ENCODE results near the gene MAGI1.

Gene MAGI1

DNA sequence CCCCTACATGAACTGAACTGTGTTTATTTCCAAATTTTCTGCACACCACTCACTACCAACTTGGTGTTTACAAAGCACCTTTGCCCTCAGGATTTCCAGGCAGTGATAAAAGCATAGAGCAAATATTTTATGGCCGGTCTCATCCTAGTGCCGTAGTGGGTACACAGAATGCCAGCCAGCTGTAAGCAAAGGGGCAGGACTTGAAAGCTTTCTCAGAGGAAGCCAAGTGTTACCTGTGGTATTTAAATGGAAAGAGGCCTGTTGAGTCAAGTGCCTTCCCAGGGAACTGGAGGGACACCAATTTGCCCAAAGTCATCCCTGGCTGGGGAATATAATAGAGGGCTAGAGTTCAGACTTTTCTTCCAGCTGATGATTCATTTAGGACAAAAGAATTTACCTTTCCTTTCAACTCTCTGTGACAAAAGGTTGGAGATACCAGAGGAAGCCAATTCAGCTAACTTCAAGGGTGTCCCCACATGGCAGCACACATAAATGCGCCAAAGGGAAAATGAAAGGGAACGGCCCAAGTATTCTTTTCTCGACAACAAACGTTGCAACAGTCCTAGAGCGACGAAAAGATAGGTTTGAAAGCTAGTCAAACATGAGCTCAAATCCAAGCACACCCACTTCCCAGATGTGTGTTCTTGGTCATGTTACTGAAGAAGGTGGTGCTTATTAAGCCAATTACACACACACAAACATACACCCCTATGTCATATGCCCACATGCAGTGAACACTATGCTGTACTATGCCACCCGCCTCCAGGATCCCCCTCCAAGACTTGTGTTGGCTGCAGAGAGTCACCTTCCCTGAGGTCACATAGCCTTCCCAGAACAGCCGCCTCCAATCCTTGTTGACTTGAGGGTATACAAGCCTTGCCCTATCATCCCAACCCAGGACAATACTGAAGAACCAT lies 27.7 kb downstream of the MAGI1 start:
- peak; percentile 21 for DNase-seq

DNA sequence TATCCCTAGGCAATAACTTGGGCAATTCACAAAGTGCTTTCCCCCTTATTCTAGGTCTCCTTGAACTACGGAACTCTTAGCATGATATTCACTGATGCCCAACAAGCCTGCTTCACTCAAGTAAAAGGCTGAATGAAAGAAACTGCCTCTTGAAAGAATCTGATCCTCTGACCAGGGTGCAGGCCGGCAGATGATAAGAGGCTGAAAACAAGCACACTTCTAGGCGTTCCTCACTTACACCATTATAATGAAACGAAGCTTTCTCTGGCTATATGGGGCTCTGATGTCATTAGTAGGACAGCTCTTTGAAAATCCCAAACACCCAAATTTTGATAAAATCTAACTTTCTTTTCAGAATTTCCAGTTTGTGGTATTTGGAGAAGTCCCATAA lies 28.4 kb downstream of the MAGI1 start:
- DNase-seq: no peak

DNA sequence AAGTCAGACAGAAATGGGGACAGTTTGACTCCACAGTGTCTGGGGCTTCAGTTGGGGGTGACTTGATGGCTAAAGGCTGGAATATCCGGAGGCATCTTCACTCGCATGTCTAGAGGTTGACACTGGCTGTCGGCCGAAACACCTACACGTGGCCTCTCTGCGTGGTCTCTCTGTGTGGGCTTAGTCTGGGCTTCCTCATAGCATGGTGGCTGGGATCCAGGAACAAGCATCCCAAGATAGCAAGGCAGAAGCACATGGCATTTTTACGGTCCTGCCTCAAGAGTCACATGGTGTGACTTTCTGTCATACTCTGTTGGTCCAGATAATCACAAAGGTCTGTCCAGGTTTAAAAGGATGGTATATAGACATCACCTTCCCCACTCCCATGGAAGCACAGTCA lies 34.5 kb downstream of the MAGI1 start:
- no peak for DNase-seq

DNA sequence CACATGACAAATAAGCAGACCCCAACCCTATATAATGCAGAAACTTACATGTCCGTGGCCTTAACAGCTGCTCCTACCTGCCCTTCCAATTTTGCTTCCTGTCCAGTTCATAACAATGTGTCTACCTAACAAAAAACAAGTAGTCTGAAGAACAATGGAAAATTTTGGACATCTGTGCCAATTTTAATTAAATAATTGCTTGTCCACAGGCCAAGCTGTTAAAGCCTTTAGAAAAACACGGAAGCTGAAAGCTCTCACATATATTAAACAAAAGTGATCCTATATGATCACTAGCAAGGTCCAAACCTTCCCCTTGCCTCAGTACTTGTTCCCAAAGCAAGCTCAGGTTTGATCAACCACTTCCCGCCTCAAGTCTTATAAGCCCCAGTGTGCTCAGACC lies 37.1 kb downstream of the MAGI1 start:
- no peak for DNase-seq

DNA sequence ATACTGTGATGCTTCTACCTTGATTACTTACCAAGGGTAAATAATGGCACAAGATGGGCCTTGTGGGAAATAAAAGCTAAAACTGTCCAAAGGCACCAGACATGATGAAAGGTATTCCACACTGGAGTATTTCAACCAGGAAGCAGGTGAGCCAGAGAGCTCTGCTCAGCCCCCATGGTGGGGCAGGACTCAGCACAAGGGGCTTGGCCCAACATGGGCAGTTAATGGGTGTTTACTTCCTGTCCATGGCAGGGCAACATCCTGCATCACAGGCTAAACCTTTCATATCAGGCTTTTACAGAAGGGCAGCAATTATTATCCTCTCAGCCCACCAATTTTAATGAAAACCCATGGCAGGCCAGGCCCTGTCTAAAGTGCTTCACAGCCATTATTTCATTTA lies 38.2 kb downstream of the MAGI1 start:
- DNase-seq: no peak

DNA sequence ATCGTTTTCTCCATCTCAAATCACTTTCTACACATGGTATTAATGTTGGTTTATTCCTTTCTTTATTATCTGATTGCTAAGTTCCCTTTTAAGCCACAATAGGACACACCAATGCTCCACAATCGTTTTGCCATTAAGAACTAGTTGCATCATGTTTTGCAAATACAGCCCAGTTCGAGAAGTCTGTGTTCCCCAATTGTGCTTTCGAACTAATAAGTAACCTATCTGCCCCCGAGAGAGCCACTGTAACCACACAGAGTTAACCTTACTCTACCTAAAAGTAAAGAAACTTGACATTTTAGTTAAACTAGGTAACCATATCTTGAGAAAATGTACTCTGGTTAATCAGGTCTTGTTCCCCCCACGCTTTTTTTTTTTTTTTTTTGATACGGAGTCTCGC lies 39.1 kb downstream of the MAGI1 start:
- no peak for DNase-seq

DNA sequence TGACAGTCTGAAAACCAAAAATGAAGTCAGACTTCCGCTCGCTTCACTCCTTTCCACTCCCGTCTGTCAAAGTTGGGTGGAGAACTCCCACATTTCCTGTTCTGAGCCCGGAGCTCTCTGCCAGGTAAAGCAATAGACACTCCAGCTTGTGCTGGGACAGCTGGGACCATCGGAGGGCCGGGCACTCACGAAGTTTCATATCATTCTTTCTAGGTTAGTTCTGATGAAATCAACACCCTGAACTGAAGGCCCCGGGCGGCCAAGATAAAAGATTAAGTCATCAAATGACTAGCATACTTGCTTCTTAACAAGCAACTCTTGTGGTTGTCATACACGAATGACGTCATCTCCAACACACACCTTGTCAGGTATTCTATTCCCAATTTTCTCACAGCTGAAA lies 42.1 kb downstream of the MAGI1 start:
- peak; percentile 85 for DNase-seq

DNA sequence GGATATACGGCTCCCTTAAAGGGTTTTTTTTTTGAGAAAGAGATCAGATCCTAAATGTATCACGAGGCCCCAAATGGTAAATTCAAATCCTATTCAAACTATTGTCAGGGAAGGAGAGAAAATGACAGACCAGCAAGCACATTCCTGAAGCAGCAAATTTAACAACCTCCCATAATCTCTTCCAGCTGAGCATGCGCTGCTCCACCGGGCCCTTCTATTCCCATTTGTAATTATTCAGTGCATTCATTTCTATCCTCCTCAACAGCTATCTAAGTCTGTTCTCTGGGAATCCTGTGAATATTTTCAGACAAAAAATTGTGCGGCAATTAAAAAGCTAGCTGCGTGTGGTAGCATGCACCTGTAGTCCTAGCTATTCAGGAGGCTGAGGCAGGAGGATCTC lies 43.2 kb downstream of the MAGI1 start:
- DNase-seq: no peak

DNA sequence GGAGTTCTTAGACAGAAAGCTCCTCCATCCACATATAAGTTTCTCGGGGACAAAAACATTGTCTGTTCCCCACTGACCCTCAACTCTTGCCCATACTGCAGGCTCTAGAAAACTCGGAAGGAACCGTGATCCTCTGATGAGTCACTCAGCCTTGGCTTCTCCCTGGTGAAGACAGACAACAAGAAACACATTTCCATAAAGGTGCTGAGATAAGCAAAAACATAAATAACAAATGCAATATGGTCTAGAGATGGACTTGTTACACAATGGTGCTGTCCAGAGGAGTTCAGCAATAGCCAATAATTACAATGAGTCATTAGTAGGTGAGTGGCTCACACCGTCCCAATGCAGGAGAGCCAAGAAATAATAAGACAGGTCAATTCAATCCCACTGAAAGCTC lies 43.7 kb downstream of the MAGI1 start:
- DNase-seq: peak; percentile 31

DNA sequence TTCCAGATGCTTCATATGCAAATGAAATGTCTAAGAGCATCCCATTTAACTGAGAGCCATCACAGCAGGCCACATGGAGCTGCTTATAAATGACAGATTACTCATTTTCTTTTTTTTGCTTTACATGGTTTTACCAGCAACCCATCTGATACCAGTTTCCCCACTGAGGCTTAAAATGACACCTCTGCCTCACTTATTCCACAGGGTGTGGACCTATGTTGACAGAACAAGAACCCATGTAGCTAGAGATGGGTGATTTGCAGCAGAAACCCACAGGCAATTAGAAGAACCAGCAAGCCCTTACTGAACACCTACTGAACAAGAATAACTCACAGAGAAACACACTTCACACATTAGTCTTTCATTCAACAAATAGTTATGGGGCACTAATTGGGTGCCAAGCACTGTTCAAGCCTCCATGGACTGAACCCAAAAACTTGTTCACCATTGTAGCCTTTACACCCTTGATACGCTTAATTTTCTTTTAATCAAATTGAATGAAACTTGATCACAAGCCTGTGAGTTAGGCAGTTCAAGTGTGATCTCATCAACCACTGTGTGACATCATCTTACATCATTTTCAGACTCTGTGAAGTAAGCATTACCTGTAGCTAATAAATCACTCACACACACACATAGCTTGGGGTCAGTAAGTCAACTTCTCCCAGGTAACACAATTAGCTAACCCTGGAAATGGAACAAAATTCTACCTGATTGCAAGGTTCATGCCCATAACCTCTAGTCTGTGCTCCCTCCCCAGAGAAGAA lies 45.4 kb downstream of the MAGI1 start:
- no peak for DNase-seq

DNA sequence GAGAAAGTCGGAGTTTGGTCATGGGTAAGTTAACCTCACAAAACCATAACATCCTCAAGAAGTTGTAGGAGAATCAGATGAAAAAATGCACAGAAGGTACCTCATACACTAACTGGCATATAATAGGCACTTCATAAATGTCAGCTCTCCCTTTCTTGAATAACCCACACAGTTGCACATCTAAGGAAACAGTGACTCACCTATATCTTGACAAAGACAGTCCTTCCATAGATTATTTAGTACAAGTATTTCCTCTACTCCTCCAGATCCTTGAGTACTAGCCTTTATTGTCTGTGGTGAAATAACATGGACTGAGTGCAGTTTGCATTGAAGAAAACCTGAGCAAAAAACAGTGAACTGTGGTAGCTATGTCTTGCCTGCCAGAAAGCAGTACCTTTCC lies 46.6 kb downstream of the MAGI1 start:
- peak; percentile 49 for DNase-seq

DNA sequence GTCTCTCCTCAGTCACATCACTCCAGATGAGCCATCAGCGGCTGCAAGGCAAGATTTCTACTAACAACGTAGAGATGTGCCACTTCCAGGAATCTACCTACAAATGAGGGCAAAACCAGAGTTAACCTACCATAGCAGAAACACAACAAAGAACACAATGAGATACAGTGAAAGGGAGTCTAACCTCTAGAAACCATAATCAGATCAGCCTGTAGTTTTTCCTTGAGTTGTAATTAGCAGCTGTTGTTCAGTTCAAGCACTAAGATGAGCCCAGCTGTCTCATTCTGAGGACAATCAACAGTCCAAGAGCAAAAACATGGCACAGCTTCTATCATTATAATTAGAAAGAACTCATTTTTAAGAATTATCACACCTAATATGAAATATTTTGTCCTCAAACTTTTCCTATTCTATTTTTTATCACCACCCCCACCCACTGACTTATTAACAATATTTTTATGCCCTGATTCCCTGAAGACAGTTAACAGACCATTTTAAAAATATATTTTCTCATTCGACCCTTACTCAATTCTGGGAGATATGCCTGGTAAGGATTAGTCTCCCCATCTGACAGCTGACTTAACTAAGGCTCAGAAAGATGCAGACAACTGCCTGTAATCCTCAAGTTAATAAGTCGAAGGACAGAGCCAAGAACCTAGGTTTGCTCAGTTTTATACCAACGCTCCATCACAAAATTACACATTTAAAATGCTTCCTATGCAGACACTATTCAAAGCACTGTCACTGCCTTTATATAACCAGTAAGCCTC lies 50.1 kb downstream of the MAGI1 start:
- DNase-seq: no peak

DNA sequence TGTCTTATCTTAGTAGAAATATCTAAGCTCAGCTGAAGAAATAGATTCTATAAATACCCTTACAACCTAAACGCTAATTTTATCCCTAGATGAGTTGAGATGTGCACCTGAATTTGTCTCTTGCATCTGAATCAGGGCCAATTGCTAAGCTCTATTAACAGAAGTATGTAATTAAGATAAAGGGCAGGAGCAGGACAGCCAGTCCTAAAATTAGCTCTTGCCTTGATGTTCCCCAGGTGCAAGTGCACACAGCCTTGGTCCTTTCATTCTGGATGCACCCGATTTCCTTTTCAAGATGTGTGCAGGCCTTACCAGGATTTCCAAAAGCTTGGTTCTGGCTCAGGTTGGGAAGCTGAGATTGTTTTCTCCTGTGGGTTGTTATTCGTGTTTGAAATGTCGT lies 52.4 kb downstream of the MAGI1 start:
- no peak for DNase-seq

DNA sequence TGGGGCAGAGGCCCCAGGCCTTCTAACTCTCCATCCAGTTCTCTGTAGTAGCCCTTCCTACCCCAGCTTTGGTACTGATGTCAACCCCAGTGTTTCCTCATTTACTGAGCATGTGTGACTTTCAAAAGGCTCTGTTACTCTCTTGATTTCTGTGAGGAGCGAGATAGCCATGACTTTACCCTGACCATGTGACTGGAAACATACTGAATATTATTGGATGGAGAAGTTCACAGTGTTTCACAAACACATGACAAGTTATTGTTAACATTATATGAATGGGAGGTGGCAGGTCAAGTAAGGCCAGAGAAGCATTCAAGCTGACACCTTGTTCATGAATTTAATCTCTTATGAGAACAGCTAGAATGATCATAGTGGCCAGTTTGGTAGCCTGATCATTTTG lies 53.7 kb downstream of the MAGI1 start:
- DNase-seq: no peak

DNA sequence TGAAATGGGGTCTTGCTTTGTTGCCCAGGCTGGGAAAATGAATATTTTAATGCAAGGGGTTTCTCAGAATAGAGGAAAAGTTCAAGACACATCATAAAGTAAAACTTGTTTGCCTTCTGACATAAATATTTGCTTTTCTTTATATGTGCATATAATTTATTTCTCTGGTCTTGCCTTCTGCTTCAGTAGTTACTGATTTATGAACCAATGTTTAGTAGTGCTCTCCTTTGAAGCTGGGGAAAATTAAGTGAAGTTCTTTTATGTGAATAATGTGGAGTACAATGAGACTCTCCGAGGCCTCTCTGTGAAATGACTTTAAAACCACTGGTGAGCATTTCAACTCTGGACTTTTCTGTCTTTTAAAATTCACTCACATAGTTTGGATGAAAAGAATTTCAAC lies 55.6 kb downstream of the MAGI1 start:
- DNase-seq: no peak

DNA sequence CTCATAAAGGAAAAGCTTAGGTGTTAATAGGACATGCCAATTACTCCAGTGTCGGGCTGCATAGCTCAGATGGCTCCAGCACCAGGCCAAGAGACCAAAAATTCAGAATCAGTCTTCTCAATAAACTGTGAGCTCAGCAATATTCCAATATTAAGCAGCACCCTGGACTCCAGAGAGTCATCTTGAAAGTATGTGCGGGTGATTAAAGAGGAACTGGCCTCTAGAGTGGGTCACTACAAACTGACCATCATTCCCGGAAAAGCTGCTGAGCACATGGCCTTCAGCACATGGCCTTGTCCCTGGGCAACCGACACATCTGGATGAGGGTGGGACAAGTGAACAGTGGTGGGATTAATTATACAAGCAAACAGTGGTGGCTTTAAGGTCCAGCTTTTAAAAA lies 59.0 kb downstream of the MAGI1 start:
- peak; percentile 20 for DNase-seq

DNA sequence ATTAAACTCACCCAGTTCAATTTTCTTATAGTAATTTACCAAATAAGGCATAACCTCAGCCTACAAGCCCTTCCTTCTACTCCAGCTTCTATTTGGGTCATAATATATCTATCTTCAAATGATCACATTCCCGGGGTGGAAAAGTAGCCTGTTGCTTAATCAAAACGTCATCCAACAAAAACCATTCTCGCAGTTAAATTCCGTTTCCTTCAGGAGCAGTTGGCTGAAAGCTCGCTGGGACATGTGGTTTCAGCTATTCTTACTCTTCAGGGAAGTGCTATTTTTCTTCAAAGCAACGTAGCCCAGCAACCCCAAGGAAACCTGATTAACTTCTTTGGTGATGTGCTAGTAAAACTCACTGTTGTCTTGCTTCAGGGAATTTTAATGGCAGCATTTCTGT lies 59.6 kb downstream of the MAGI1 start:
- DNase-seq: no peak

DNA sequence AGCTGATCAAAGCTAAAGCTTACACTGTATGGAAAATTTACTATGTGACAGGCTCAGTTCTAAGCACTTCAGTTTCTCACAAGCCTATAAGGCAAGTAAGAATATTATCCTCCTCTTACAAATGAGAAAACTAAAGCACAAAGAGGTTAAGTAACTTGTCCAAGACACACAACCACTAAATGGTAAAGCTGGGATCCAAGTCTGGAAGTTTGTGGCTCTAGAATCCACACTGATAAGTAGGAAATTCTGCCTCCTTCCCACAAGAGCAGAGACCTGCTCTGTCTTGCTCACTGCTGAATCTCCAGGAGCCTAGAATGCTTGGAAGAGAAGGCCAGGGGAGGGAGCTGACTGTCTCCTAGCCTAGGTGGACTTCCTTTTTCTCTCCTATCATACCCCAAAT lies 60.6 kb downstream of the MAGI1 start:
- DNase-seq: no peak

DNA sequence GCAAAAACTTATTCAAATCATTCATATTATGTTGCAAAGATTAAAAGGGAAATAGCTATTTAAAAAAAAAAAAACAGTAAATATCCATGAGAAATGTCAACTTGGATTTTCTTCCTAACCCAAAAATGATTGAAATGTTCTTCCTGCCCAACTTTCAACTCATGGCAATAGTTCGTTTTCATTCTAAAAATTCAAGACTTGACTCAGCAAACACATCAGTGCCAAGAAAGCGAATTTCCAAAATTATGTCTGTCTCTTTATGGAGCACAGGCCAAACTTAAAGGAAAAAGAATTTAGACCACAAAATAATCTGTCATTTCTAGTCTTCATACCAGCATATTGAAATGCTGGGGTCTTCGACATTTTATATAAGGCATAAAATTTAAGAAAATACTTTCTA lies 63.7 kb downstream of the MAGI1 start:
- no peak for DNase-seq

DNA sequence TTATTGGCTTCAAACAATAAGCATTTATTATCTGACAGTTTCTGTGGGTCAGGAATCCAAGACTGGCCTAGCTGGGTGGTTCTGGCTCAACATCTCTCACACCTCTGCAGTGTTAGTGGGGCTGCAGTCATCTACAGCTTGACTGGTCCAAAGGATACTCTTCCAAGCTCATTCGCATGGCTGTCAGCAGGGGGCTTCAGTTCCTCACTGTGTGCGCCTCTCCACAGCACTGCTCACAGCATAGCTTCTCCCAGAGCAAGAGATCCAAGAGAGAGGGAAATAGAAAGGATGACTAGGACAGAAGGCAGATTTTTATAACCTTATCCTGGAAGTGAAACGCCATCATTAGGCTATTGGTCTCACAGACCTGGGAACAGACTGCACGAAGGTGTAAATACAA lies 64.2 kb downstream of the MAGI1 start:
- no peak for DNase-seq

DNA sequence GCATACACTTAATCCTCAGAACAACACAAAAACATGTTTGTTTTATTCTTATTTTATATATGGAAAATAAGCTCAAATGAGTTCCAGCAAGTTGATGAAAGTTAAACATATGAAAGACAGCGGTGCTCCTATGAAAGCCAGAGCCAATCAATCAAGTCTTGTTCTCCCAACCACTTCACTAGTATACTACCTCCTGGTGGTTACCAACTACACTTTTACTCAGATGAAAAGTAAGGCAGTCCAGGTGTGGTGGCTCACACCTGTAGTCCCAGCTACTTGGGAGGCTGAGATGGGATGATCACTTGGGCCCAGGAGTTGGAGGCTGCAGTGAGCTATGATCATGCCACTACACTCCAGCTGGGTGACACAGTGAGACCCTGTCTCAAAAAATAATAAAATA lies 66.0 kb downstream of the MAGI1 start:
- no peak for DNase-seq

DNA sequence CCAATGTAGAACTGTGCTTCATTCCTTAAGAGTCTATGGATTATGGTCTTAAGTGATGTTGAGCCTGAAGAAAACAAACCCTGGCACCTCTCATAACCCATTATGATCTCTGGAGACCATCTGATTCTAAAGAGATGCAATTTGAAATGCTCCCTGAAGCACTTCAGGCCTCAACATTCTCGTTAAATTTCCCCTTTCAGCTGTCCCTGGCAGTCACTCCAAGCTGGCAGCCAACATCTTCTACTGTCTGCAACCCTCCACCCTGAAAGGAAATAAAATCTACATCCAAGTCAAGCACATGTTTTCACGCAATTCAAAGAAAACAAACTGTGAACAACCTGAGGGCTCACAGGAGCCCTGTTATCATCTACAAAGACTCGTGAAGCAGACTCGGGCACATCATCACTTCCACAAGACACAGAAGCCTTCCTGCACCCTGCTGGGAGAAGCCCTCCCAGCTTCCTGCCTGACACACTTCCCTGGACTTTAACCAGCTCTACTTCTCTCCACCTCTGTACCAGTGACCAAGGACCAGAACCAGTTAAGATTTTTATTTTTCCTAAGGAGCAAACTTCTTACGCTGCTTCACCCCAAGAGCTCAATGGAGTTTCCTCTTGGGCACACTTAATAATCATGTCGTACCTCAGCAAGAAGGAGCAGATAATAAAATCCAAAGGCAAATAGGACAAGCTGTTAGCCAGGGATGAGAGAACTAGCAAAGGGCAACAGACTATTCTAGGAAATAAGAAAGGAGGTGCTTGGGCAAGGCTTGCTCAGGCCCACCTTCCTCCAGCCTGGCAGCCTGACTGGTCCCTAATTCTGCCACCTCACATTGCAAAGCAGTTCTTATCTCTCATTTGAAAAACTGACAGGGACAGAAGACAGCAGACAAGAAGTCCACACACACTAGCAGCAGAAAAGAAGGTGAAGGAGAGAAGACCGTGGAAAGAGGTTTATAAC lies 67.1 kb downstream of the MAGI1 start:
- DNase-seq: no peak
